Motor neuron (in vitro differentiated cells): ENCODE measurements around the gene MBNL2. TPM values are rescaled to one million over a fixed set of nuclear protein-coding genes. Genes with fewer than 3 reads are reported as not detected.

ENCODE experiments used
- ATAC-seq, 8 experiments: fragments of 200-7000 bp; cut with Tn5 transposase; replicated peaks in 6 of 8; 2 replicates each; pipeline ENCODE4 v1.8.0; 2021; ENCODE audit warnings: mild to moderate bottlenecking in 8 of 8, moderate library complexity in 8 of 8
- H3K27ac ChIP-seq, 2 donors: fragments of 250-450 bp; sonication (Bioruptor Pico); 2 replicates each; pipeline ENCODE4 v1.9.0; 2021; ENCODE audit warnings: antibody characterized with exemption in 2 of 2, mild to moderate bottlenecking in 2 of 2, moderate library complexity in 1 of 2
- H3K4me1 ChIP-seq, 2 donors: fragments of 250-450 bp; sonication (Bioruptor Pico); replicated peaks in 1 of 2; 2 replicates each; pipeline ENCODE4 v1.6.1; 2021; ENCODE audit warnings: antibody characterized with exemption in 2 of 2, mild to moderate bottlenecking in 2 of 2, moderate library complexity in 1 of 2
- H3K4me3 ChIP-seq, 5 donors: fragments of 250-450 bp; sonication (Bioruptor Pico); 2 replicates each; pipeline ENCODE4 v1.9.0; 2021; ENCODE audit warnings: antibody characterized with exemption in 5 of 5, mild to moderate bottlenecking in 5 of 5, moderate library complexity in 4 of 5
- WGBS, 10 experiments: fragments of 450-650 bp; shearing (Covaris generic); methylation state at CpG; one replicate each; pipeline ENCODE4 v1.0.0; 2022; 5-methylcytosine and 5-hydroxymethylcytosine counted together
- in situ Hi-C, 9 experiments: fragments of 400-800 bp; cut with MboI; loops; one replicate each; pipeline ENCODE4 v1.15.0; 2021; ENCODE audit warnings: low sequenced_read_pairs in 9 of 9, low pct_unique_long_range_greater_than_20kb in 2 of 9; ENCODE audit not compliant: unreplicated experiment in 9 of 9
- total RNA-seq, 8 experiments: library from RNA; unstranded; fragments of 300-600 nt; gene quantifications; 2 replicates each; pipeline versions ENCODE4 v1.2.3 to v1.2.4, GENCODE V29; 2022

Gene MBNL2
- total RNA-seq, 8 experiments from 2014 or later: 6.9 to 317 (median 54.7) TPM

DNA sequence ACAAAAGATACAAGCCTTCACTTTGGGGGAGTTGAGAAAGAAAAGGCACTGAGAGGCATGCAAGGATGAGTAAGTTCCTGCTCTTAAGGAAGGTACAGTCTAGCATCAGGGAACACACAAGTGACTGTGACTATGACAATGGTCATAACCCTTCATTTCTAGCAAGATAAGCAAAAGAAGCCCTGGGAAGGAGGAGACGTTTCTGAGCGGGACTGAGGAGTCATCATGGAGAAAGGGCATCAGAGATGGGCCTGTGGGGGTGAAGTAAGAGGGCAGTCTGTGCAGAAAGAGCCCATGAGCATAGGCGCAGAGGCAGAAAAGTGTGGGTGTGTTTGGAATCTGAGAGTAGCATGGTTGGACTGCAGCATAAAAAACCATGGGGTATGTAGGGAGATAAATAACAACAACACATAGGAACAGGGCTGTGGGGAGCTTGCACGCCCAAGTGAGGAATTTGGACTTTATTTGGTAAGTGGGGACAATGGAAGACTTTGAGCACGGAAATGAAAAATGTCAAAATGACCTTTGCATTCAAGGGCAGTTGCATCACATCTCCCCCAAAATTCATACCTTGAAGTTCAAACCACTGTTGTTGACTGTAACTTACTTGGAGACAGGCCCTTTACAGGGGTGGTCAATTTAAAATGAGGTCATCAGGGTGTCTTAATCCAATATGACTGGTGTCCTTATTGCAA is 86.7 kb downstream of the MBNL2 start:
- peak in 1 of 8 experiments; percentile 5 for ATAC-seq
- WGBS, 10 experiments: 56 to 100% (median 77%) methylated on average over 2 to 5 of the region's 5 CpGs; no CpG with 5 or more reads in 3 of the 10 experiments
- Histone ChIP-seq H3K4me3 (no peak overlapping the region), H3K27ac (peak overlapping the region; percentile 24 to 48), H3K4me1 (peaks cover 36 to 39% of the 10 kb centered on the region in 2 donors)
- in situ Hi-C loops: no loop called here

DNA sequence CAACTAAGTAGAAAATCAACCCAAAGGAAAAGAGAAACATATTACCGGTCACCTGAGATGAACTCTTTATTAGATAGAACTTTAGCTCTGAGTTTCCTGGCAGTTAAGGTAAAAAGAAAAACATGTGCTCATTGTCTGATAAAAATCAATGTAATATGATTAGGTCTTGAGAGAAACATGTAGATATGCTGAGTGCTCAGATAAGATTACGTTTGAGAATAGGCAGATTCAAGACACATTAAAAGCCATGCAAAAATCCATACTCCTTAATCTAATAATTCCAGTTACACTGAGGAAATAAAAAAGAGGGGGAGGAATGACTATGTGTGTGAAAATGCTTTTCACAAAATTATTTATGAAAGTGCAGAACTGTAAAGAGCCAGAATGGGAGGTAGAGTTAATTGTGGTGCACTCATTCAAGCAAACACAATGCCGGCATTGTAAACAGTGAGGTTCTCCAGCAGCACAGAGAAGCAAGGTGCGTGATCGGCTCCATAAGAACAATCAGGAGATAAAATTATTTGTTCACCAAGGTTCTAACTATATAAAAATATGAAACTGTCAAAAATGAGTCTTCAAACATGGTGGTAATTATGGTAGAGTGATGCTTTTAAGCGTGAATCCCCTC is 88.8 kb downstream of the MBNL2 start:
- peaks cover 38 to 39% of the 10 kb centered on the region in 2 donors for H3K4me1 ChIP-seq
- H3K27ac ChIP-seq: no peak overlapping the region
- no peak for ATAC-seq
- WGBS, 10 experiments: 83 to 100% (median 93%) methylated on average over 3 to 6 of the region's 6 CpGs
- H3K4me3 ChIP-seq: no peak overlapping the region
- in situ Hi-C loops: no loop called here

DNA sequence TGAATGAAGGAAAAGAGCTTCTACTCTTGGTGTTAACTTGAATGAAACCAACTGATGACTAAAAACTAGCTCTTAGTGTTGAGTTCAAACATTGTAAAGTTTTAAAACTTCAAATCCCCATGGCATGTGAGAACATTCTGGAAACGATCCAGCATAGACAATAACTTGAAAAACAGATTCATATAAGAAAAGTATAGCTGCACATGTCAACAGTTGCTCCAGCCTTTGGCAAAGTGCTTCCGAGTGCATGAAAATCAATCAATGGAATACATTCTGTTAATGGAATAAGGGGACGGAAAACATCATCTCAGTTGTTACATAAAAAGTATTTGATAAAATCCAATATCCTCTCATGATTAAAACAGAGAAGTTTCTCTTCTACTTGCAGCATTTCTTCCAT is 89.8 kb downstream of the MBNL2 start:
- in situ Hi-C loops: no loop called here
- Histone ChIP-seq H3K27ac (no peak overlapping the region), H3K4me1 (peaks cover 28 to 31% of the 10 kb centered on the region in 2 donors), H3K4me3 (no peak overlapping the region)
- no peak for ATAC-seq
- 62 to 90% (median 80%) methylated on average over 3 of the region's 3 CpGs; no CpG with 5 or more reads in 1 of the 10 experiments for WGBS, 10 experiments

DNA sequence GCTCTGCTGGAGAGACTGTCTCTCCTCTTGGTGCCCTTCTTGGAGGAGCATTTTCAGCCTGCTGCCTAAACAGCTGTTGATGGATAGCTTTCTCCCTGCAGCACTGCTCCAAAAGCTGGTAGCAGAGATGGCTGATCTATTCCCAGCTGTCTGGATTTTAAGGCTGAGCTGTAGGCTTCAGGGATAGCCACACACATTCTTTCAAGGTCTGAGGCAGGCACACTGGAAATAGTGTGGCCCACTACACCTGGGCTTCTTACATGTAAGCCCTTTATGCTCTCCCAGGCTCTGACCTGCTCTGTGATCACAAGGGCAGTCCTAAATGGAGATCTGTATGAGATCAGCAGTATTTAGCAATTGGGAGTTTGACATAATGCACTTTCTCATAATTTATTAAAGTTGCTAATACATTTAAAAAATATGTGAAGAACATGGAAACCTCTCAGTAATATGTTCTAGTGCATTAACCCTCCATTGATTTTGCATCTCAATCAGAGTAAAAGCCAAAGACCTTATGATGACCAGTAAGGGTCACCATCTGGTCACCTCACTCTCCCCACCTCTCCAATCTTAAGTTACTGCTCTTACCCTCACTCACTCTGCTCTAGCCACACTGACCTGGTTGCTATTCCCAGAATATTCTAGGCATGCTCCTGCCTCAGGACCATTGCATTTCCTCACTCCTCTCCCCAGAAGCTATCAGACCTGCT is 91.6 kb downstream of the MBNL2 start:
- peak overlapping the region; percentile 41 to 54 for H3K27ac ChIP-seq
- peaks cover 13 to 14% of the 10 kb centered on the region in 2 donors for H3K4me1 ChIP-seq
- peak in 6 of 8 experiments; percentile 5 to 93 (median 82) for ATAC-seq
- H3K4me3 ChIP-seq: no peak overlapping the region
- in situ Hi-C loops: no loop called here

DNA sequence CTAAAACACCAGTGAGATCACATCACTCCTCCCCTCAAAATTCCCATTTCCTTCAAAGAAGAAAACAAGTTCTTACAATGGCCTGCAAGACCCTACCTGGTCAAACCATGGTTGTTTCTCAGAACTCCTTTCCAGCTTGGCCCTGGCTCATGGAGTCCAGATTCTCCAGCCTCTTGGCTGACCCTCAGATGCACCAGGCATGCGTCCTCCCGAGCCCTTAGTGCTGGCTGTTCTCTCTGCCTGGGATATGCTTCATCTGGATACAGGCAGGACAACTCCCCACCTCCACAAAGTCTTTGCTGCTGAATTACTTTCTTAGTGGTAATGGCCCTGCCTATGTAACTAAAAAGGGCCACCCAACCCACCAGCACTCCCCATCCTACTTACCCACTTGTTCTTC is 94.3 kb downstream of the MBNL2 start:
- Histone ChIP-seq H3K4me3 (no peak overlapping the region), H3K27ac (no peak overlapping the region), H3K4me1 (peaks cover 11 to 15% of the 10 kb centered on the region in 2 donors)
- in situ Hi-C loops: no loop called here
- 83 to 100% (median 94%) methylated on average over 2 of the region's 2 CpGs; no CpG with 5 or more reads in 7 of the 10 experiments for WGBS, 10 experiments
- ATAC-seq: peak in 2 of 8 experiments; percentile 2 to 6

DNA sequence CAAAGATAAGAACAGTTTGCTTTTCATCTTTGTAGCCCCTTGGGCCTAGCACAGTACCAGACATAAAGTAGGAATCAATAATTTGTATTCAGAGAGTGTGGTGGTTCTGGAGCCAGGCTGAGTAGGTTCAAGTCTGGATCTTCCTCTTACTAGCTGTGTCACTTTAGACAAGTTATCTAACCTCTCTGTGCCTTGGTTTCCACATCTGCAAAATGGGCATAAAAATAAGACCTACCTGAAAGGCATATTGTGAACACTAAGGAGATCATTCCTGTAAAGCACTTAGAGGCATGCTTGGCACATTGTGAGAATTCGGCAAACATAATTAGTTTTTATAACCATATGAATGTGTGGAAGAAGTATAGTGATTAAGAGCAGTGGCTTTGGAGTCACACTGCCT is 95.8 kb downstream of the MBNL2 start:
- Histone ChIP-seq H3K4me3 (no peak overlapping the region), H3K27ac (no peak overlapping the region), H3K4me1 (peaks cover 11 to 15% of the 10 kb centered on the region in 2 donors)
- in situ Hi-C loops: no loop called here
- 0 to 100% (median 88%) methylated on average over 1 of the region's 1 CpG; no CpG with 5 or more reads in 3 of the 10 experiments for WGBS, 10 experiments
- peak in 1 of 8 experiments; percentile 4 for ATAC-seq

DNA sequence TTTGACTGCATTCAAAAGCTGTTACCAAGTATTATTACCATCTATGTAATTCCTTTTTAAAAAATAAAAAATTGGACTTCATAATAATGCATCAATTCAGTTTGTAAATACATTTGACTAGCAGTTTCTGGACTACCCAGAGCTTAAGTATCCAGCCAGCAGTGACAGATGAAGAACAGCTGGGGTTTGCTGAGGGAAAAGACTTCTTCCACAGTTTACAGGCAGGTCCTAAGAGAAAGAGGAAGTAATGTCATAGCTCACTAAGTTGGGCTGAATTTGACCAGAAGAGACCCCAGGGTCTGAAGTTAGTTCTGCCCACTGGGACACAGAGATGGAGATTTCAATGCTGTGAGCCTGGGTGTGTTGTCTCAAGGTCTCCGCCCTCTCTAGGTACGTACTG is 96.4 kb downstream of the MBNL2 start:
- ATAC-seq: peak in 3 of 8 experiments; percentile 3 to 13 (median 3)
- H3K4me1 ChIP-seq: peaks cover 6 to 10% of the 10 kb centered on the region in 2 donors
- no peak overlapping the region for H3K27ac ChIP-seq
- H3K4me3 ChIP-seq: no peak overlapping the region
- in situ Hi-C loops: no loop called here
- 40 to 90% (median 66%) methylated on average over 1 to 2 of the region's 2 CpGs; no CpG with 5 or more reads in 6 of the 10 experiments for WGBS, 10 experiments

DNA sequence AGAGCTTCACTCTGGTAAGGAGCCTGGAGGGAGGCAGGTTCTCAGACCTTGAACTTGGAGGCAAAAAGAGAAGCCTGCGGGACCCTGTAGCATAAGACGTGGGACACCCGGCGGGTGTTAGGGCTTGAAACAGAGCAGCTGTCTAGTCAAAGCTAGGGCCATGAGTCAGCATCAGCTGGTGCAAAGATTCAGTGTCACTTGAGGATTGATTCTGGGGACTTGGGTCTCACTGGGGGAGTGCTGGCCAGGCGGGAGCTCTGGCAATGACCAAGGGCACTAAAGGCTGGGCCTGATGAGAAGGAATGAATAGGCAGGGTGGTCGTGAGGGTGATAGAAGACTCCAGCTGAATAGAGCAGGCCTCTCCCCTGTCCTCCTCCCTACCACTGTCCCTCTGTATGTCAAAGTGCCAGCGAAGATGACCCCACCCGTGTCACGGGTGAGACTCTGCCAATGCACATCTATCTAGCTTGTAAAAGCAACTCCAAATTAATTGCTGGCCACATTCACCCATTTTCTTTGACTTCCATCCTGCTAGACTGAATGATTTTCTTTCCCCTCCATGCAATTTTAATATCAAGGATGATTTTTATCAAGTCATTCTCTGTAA is 97.1 kb downstream of the MBNL2 start:
- peak in 7 of 8 experiments; percentile 19 to 95 (median 82) for ATAC-seq
- Histone ChIP-seq H3K27ac (no peak overlapping the region), H3K4me3 (no peak overlapping the region), H3K4me1 (peaks cover 0 to 8% of the 10 kb centered on the region in 2 donors)
- in situ Hi-C loops: no loop called here
- WGBS, 10 experiments: 7 to 74% (median 64%) methylated on average over 3 to 9 of the region's 9 CpGs; no CpG with 5 or more reads in 5 of the 10 experiments

DNA sequence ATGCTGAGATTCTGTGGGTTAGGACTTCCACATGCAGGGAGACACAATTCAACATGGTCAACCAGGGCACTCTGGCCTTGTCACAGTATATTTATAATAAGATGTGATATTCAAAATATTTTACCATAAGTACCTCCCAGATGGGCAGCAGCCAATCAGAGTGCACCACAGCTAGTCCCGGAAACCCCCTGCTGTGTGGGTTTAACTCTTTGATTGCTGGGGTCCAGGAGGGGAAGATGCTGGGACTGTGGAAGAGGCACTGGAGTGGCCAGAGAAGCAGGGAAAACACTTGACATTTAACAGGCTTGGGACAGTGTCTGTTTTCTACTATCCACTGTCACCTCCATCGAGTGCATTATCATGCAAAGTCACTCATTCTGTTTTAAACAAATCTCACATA is 99.0 kb downstream of the MBNL2 start:
- Histone ChIP-seq H3K4me1 (peaks cover 0 to 8% of the 10 kb centered on the region in 2 donors), H3K27ac (no peak overlapping the region), H3K4me3 (no peak overlapping the region)
- ATAC-seq: no peak
- in situ Hi-C loops: no loop called here
- 11 to 60% (median 23%) methylated on average over 1 to 2 of the region's 2 CpGs; no CpG with 5 or more reads in 6 of the 10 experiments for WGBS, 10 experiments

DNA sequence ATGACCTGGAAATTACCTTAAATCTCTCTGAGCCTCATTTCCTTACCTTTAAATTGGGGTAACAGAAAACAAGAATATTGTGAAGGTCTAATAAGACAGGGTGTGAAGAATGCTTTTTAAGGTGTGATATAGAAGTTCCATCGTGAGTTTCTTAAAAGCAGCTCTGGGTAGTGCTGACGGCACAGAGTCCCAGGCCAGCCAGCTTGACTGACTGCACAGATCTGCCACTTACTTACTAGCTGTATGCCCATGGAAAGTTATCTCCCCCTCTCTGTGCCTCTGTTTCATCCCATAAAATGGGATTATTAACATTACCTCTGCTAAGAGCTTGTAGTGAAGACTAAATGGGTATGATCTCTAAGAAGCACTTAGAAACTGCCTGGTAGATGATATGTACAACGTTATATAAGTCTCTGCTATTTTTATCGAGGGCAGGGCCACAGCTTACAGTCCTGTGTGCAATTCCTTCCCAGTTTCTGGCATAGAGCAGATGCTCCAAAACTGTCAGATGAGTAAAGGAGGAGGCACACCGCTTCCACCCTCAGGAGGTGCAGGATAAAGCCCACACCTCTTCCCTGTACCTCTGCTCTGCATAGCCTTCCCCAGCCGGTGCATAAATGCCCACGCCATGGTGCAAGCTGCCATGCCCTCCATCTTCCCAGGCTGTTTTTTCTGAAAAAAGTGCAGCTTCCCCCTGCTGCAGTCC is 99.6 kb downstream of the MBNL2 start:
- Histone ChIP-seq H3K4me1 (peaks cover 0 to 8% of the 10 kb centered on the region in 2 donors), H3K27ac (no peak overlapping the region), H3K4me3 (no peak overlapping the region)
- in situ Hi-C loops: no loop called here
- WGBS, 10 experiments: 67 to 100% (median 91%) methylated on average over 2 to 6 of the region's 7 CpGs; no CpG with 5 or more reads in 2 of the 10 experiments
- no peak for ATAC-seq

DNA sequence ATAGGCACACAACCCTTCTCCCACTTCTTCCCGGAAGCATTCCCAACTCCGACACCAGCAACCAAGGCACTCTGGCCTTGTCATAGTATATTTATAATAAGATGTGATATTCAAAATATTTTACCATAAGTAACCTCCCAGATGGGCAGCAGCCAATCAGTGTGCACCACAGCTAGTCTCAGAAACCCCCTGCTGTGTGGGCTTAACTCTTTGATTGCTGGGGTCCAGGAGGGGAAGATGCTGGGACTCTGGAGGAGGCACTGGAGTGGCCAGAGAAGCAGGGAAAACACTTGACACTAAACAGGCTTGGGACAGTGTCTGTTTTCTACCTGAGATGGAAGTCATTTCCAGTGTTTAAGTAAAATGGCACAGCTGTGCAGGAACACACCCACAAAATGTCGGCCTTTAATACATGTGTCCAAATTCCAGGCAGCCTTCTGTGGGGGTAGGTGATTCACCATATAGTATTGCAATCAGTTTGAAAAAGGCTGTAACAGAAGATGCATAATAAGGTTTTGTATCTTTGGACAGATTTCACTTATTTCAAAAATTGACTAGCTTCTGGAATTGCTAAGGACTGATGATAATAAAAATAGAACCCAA is 100.7 kb downstream of the MBNL2 start:
- WGBS, 10 experiments: 40 to 100% (median 93%) methylated on average over 1 to 3 of the region's 3 CpGs; no CpG with 5 or more reads in 2 of the 10 experiments
- peaks cover 0 to 8% of the 10 kb centered on the region in 2 donors for H3K4me1 ChIP-seq

DNA sequence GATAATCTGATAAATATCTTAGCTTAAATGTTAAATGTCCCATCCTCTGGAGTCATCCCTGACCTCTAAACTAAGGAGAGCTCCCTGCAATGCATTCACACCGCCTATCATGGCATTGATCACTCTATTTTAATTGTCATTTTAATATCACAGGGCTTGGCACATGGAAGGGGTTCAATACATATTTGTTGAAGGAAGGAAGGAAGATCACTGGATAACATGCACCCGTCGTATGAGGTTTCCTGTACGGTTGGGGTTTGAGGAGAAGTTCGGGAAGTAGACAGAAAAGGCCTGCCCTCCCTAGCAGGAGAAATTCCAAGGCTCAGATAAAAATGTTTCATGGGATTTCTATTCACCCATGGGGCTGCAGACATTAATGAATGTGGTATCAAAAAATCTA is 102.0 kb downstream of the MBNL2 start:
- in situ Hi-C loops: no loop called here
- no peak overlapping the region for H3K27ac ChIP-seq
- no peak overlapping the region for H3K4me3 ChIP-seq
- WGBS, 10 experiments: 92 to 100% (median 98%) methylated on average over 1 to 5 of the region's 5 CpGs; no CpG with 5 or more reads in 2 of the 10 experiments
- H3K4me1 ChIP-seq: peaks cover 0 to 6% of the 10 kb centered on the region in 2 donors
- no peak for ATAC-seq

More for the DNA sequence above, 100.7 kb downstream of the MBNL2 start:
- in situ Hi-C loops: no loop called here
- no peak for ATAC-seq
- Histone ChIP-seq H3K4me3 (no peak overlapping the region), H3K27ac (no peak overlapping the region)
